HG03460 (cell line): ENCODE measurements around the gene C5orf58.

ENCODE experiments used
- ATAC-seq: cut with Tn5 transposase; IDR thresholded peaks from one replicate; pipeline ENCODE4 v1.9.1; 2021; ENCODE audit not compliant: unreplicated experiment

The C5orf58 gene

GRCh38 chr5:170278611-170279458, 46.0 kb downstream of the C5orf58 start:
- ATAC-seq, result peak; percentile 90

DNA sequence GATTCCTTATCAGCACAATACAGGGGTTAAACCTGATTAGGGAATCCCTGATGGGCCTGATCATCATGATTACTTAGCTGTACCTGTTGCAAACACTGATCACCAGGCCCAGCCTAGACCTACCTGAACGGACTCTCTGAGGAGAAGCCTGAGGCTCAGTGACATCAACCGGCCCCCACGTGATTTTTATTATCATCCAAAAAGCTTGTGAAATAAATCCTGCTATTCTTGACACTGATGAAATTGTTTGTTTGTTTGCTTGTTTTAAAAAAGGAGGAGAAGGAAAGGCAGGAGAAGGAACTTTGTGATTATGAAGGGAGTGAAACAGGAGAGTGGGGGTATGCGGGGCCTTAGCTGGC, 46.7 kb downstream of the C5orf58 start:
- ATAC-seq, result no peak

DNA sequence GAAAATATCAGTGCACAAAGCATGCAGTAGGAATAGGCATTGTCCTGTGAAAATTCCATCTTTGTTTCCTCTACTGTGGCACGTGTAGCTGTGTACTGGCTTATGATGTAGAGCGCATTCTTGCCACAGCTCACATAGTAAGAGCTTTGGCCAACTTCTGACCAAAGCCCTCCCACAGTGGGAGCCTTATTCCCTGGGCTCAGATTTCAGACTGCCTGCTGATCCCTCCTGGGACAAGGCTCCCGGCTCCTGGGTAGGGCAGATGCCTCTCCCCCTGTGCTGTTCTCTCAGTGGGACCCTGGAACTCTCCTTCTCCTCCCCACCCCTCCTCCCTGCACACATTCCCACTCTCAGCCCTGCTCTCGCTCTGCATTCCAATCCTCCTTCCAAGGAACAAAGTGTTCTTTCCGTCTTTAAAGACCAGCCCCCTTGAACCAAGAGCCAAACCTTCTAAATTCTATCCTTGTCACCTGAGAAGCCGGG, 47.3 kb downstream of the C5orf58 start:
- no peak for ATAC-seq

DNA sequence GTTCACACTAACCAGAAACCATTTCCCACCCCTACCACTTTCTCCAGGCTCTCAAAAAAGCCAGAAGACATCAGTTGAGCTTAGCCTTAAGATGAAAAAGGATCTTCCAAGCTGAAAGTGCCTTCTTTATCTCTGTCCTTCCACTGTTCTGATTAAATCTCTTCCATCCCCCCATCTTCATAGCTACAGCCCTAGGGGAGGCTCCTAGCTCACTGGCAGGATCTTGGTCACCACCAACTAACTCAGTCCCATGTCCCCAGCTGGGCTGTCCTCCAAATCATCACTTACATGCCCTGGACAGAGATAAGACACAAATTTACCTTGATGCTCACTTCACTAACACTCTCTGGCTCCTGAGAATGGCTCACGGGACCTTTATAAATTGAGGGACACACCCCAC, 50.5 kb downstream of the C5orf58 start:
- no peak for ATAC-seq

- ATAC-seq, result no peak
Measured at GRCh38 chr5:170284231-170284630, 51.4 kb downstream of the C5orf58 start.

GRCh38 chr5:170285181-170285580, 52.4 kb downstream of the C5orf58 start:
- ATAC-seq, result no peak

DNA sequence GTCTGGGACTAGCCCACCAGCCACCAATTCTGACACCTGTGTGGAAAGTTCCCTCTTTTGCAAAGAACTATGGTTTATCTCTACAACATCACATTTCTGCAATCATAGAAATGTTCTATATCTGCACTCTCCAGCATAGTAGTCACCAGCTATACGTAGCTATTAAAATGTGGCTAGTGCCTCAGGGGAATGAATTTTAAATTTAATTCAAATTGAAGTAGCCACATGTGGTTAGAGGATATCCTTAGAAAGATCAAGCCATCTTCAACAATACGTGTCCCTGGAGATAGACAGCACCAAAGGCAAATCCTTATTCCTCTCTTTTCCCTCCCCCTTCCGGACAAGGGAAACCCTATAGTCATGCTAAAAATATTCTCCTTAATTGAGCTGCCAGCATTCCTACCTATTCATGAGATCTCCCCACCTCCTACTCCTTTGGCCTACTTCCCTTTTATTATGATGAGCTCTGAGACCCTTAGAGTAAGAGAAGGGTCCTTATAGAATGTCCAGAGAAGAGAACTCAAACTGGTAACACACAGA, 53.7 kb downstream of the C5orf58 start:
- ATAC-seq, result no peak

- ATAC-seq, result no peak
Measured at GRCh38 chr5:170287532-170287931, 54.7 kb downstream of the C5orf58 start.

- ATAC-seq, result no peak
Measured at GRCh38 chr5:170288151-170288550, 55.4 kb downstream of the C5orf58 start.

DNA sequence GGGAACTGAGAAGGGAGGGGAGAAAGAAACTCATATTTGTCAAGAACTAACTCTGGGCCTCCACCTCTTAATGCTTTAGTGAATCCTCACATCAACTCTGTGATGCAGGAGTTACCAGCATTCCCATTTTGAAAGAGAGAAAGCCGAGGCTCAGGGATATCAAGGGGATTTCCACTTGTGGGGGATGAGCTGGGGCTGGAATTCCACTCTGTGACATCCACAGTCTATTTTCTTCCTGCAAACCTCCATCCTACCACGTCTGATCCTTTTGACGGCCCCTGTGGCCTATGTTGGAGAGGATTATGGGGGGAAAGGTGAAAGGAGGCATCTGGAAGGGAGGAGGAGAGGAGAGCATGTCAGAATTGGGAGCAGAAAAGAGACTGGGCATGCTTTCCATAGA, 55.8 kb downstream of the C5orf58 start:
- no peak for ATAC-seq

GRCh38 chr5:170289121-170289520, 56.3 kb downstream of the C5orf58 start:
- ATAC-seq, result no peak

GRCh38 chr5:170289764-170290163, 57.0 kb downstream of the C5orf58 start:
- no peak for ATAC-seq

GRCh38 chr5:170290498-170290897, 57.7 kb downstream of the C5orf58 start:
- no peak for ATAC-seq

- no peak for ATAC-seq
Measured at GRCh38 chr5:170292179-170293104, 59.7 kb downstream of the C5orf58 start.

DNA sequence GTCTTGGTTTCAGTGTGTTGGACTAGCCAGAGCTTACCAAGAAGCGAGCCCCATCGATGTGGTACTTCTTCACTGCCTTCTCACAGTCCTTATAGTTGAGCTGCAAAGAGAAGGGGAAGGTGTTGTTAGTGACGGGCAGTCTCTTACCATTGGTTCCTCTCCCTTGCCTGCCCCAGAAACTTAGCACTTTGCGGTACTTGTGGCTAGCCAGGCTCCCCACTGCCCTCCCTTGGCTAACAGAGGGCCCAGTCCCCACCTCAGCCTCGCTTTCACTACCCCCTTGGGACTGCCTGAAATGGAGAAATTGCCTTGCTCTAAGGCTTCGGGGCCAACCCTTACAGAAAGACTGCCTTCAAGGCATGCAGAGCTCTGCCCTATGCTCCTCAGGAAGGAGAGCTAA, 60.5 kb downstream of the C5orf58 start:
- ATAC-seq, result peak; percentile 77

DNA sequence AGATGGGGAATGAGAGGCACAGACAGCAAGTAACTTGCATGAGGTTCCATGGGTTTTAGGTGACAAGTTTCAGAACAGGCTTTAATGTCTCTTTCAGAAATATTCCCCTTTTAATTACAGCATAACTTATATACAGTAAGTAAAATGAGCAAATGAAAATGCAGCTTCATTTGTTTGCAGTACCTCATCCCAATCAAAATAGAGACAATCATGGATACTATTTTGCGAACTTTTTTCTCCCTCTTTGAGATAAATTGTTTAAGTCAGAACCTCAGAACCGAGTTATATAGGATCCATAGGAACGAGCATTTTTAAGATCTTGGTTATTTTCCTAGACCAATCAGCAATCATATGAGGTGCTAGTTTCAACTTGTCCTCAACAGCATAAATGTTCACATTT, 61.3 kb downstream of the C5orf58 start:
- no peak for ATAC-seq

- ATAC-seq, result no peak
Measured at GRCh38 chr5:170294556-170294955, 61.8 kb downstream of the C5orf58 start.
